ENCODE data around the gene OR52L1. TPM values are rescaled to one million over a fixed set of nuclear protein-coding genes. Genes with fewer than 3 reads are reported as not detected.
"Not testable (repeated sequence)": the region's sequence is repeated elsewhere in the genome, so short reads cannot be mapped to it uniquely, and the experiment has no call there.

OR52L1 gene
- not detected in 2 replicates for total RNA-seq (2014; rRNA removed; shearing (Covaris generic))
- not detected in 2 replicates for polyA plus RNA-seq (2015; cell fraction: cytosol; rRNA removed)
- polyA plus RNA-seq (2015; cell fraction: nucleus; rRNA removed) = not detected in 2 replicates

- DNase-seq (ENCODE audit: low read depth) = no peak
Observed at GRCh38 chr11:5986885-5987284, at the start of gene OR52L1. TSS of gene OR52L1 (minus strand) at chr11:5986985. CDS start at chr11:5986930, 55 bp downstream.

GRCh38 chr11:6030708-6031405, 44.1 kb upstream of the OR52L1 start, which contains the start of gene OR56A1:
TSS of gene OR56A1 (minus strand) at chr11:6030758. CDS start at chr11:6027692, 3,066 bp downstream.
- no peak for DNase-seq (ENCODE audit: low read depth)

- peak; percentile 36 for DNase-seq (ENCODE audit: low read depth)
Observed at GRCh38 chr11:6027501-6027900, 40.7 kb upstream of the OR52L1 start.

GRCh38 chr11:6025056-6025455, 38.3 kb upstream of the OR52L1 start:
- no peak for DNase-seq (ENCODE audit: low read depth)

GRCh38 chr11:6022956-6023355, 36.2 kb upstream of the OR52L1 start:
- DNase-seq (ENCODE audit: low read depth) = peak; percentile 28

GRCh38 chr11:6013042-6013441, 26.3 kb upstream of the OR52L1 start:
- DNase-seq (ENCODE audit: low read depth) = no peak

GRCh38 chr11:6012035-6012668, 25.4 kb upstream of the OR52L1 start:
- DNase-seq (ENCODE audit: low read depth) = no peak

- DNase-seq (ENCODE audit: low read depth) = no peak
Observed at GRCh38 chr11:6006846-6007245, 20.1 kb upstream of the OR52L1 start, which contains the start of gene OR56A4. TSS of gene OR56A4 (minus strand) at chr11:6006946. CDS start at chr11:6002992, 3,954 bp downstream.

GRCh38 chr11:6006395-6006794, 19.6 kb upstream of the OR52L1 start:
- no peak for DNase-seq (ENCODE audit: low read depth)

GRCh38 chr11:6002202-6002699, 15.5 kb upstream of the OR52L1 start:
- DNase-seq (ENCODE audit: low read depth) = no peak

- DNase-seq (ENCODE audit: low read depth) = no peak
Observed at GRCh38 chr11:5994791-5995190, 8.0 kb upstream of the OR52L1 start.

- DNase-seq (ENCODE audit: low read depth) = peak; percentile 39
Observed at GRCh38 chr11:5992604-5993251, 5.9 kb upstream of the OR52L1 start.

GRCh38 chr11:5992150-5992549, 5.4 kb upstream of the OR52L1 start:
- no peak for DNase-seq (ENCODE audit: low read depth)

GRCh38 chr11:5989203-5989602, 2.4 kb upstream of the OR52L1 start:
- DNase-seq (ENCODE audit: low read depth) = no peak

GRCh38 chr11:5983443-5983842, 3.3 kb downstream of the OR52L1 start:
- no peak for DNase-seq (ENCODE audit: low read depth)

- DNase-seq (ENCODE audit: low read depth) = no peak
Observed at GRCh38 chr11:5973530-5973929, 13.3 kb downstream of the OR52L1 start.

- no peak for DNase-seq (ENCODE audit: low read depth)
Observed at GRCh38 chr11:5968394-5968793, 18.4 kb downstream of the OR52L1 start, which contains the start of gene OR56A5. TSS of gene OR56A5 (minus strand) at chr11:5968494. CDS start at chr11:5968494, 0 bp downstream.

- peak; percentile 35 for DNase-seq (ENCODE audit: low read depth)
Observed at GRCh38 chr11:5967708-5968107, 19.1 kb downstream of the OR52L1 start.

- DNase-seq (ENCODE audit: low read depth) = no peak
Observed at GRCh38 chr11:5966958-5967357, 19.8 kb downstream of the OR52L1 start.

GRCh38 chr11:5960704-5961320, 26.0 kb downstream of the OR52L1 start:
- not testable (repeated sequence) for DNase-seq (ENCODE audit: low read depth)

GRCh38 chr11:5955586-5955985, 31.2 kb downstream of the OR52L1 start:
- DNase-seq (ENCODE audit: low read depth) = no peak

Data from HT1080 (cell line).